Breast epithelium (tissue), 3 donors: Measurements from ENCODE around the gene SLC22A23.

ENCODE experiments used
- POLR2A ChIP-seq: fragments of 450-650 bp; IDR thresholded peaks from one replicate; pipeline ENCODE4 v1.6.1; 2016; ENCODE audit warnings: antibody characterized with exemption, mild to moderate bottlenecking, moderate library complexity
- POLR2AphosphoS5 ChIP-seq, 3 donors: sonication (generic); formaldehyde crosslinking; IDR thresholded peaks; one replicate each; pipeline ENCODE4 v1.6.1; 2017; ENCODE audit warnings: antibody characterized with exemption in 3 of 3
- TF ChIP-seq, protein P1 (sequence below), 3 donors: fragments of 450-650 bp; IDR thresholded peaks; one replicate each; pipeline ENCODE4 v1.5.1; 2016 to 2017; ENCODE audit warnings: antibody characterized with exemption in 3 of 3, mild to moderate bottlenecking in 3 of 3, moderate library complexity in 3 of 3

GRCh38 chr6:3230900-3231246 is 226.0 kb downstream of the SLC22A23 start:
- TF ChIP-seq POLR2AphosphoS5 (IDR thresholded peaks at IDR 0.05) (no peak), POLR2A (no peak)
- TF ChIP-seq, protein P1, sequence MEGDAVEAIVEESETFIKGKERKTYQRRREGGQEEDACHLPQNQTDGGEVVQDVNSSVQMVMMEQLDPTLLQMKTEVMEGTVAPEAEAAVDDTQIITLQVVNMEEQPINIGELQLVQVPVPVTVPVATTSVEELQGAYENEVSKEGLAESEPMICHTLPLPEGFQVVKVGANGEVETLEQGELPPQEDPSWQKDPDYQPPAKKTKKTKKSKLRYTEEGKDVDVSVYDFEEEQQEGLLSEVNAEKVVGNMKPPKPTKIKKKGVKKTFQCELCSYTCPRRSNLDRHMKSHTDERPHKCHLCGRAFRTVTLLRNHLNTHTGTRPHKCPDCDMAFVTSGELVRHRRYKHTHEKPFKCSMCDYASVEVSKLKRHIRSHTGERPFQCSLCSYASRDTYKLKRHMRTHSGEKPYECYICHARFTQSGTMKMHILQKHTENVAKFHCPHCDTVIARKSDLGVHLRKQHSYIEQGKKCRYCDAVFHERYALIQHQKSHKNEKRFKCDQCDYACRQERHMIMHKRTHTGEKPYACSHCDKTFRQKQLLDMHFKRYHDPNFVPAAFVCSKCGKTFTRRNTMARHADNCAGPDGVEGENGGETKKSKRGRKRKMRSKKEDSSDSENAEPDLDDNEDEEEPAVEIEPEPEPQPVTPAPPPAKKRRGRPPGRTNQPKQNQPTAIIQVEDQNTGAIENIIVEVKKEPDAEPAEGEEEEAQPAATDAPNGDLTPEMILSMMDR (IDR thresholded peaks at IDR 0.05), result no peak
